Keratinocyte (primary cell): Measurements from ENCODE around the gene FHIT. TPM values are rescaled to one million over a fixed set of nuclear protein-coding genes. Genes with fewer than 3 reads are reported as not detected.

Experiments used
- DNase-seq: peaks from one replicate; pipeline ENCODE4 v3.0.0-alpha.2; 2011; ENCODE audit warnings: low read depth, missing footprints, low spot score
- FAIRE-seq: peaks from 2 replicates; lab custom pipeline; 2011; peaks lifted over from hg19 to GRCh38; lab: Jason Lieb, UNC
- H2AFZ ChIP-seq: 2 replicates; pipeline ENCODE4 v1.6.0; 2012; ENCODE audit warnings: low read length, control low read depth, inconsistent platforms; ENCODE audit not compliant: control insufficient read depth
- H3K27ac ChIP-seq: 2 replicates; pipeline ENCODE4 v1.5.1; 2011; ENCODE audit warnings: low read length; ENCODE audit not compliant: control insufficient read depth, insufficient read depth
- H3K27me3 ChIP-seq: 3 replicates; pipeline ENCODE4 v1.6.0; 2011; ENCODE audit warnings: low read length; ENCODE audit not compliant: control insufficient read depth, insufficient read depth; ENCODE audit errors: extremely low read depth
- H3K36me3 ChIP-seq, 2 experiments: 2 replicates in 1 of 2; 3 replicates in 1 of 2; pipeline ENCODE4 v1.5.1; 2011; ENCODE audit warnings: low read length in 2 of 2, mild to moderate bottlenecking in 1 of 2; ENCODE audit not compliant: control insufficient read depth in 2 of 2, insufficient read depth in 2 of 2; ENCODE audit errors: extremely low read depth in 1 of 2
- H3K4me1 ChIP-seq: 3 replicates; pipeline ENCODE4 v1.5.1; 2011; ENCODE audit warnings: low read length; ENCODE audit not compliant: control insufficient read depth, insufficient read depth; ENCODE audit errors: extremely low read depth
- H3K4me2 ChIP-seq: 3 replicates; pipeline ENCODE4 v1.6.0; 2011; ENCODE audit warnings: low read depth, low read length; ENCODE audit not compliant: control insufficient read depth, insufficient read depth; ENCODE audit errors: extremely low read depth
- H3K4me3 ChIP-seq, 3 experiments: fragments of 200-600 bp in 1 of 3; sonication (generic) in 1 of 3; 2 replicates in 2 of 3; 3 replicates in 1 of 3; pipeline ENCODE4 v1.5.1; 2011 to 2016; ENCODE audit warnings: low read length in 3 of 3, mild to moderate bottlenecking in 3 of 3, control low read depth in 2 of 3, inconsistent platforms in 1 of 3, low read depth in 1 of 3, mixed read lengths in 1 of 3, mixed run types in 1 of 3, moderate library complexity in 1 of 3; ENCODE audit not compliant: control insufficient read depth in 2 of 3, insufficient read depth in 2 of 3; ENCODE audit errors: extremely low read depth in 1 of 3
- H3K79me2 ChIP-seq: 2 replicates; pipeline ENCODE4 v1.6.0; 2012; ENCODE audit warnings: low read length; ENCODE audit not compliant: control insufficient read depth, insufficient read depth
- H3K9ac ChIP-seq: 3 replicates; pipeline ENCODE4 v1.6.0; 2011; ENCODE audit warnings: low read length; ENCODE audit not compliant: control insufficient read depth, insufficient read depth; ENCODE audit errors: extremely low read depth
- H3K9me1 ChIP-seq: 3 replicates; pipeline ENCODE4 v1.6.0; 2011; ENCODE audit warnings: low read length; ENCODE audit not compliant: control insufficient read depth, insufficient read depth; ENCODE audit errors: extremely low read depth
- H3K9me3 ChIP-seq: 2 replicates; pipeline ENCODE4 v1.5.1; 2012; ENCODE audit warnings: low read depth, low read length; ENCODE audit not compliant: control insufficient read depth
- H4K20me1 ChIP-seq: 3 replicates; pipeline ENCODE4 v1.6.0; 2011; ENCODE audit warnings: low read length; ENCODE audit not compliant: control insufficient read depth, insufficient read depth; ENCODE audit errors: extremely low read depth
- EZH2 ChIP-seq: IDR thresholded peaks from one replicate; pipeline ENCODE4 v1.6.1; 2012; ENCODE audit warnings: inconsistent platforms, mild to moderate bottlenecking, low read length, moderate library complexity
- dilution Hi-C: fragments of 300-500 bp; cut with MboI; formaldehyde crosslinking; loops from one replicate; pipeline ENCODE4 v1.7.0; 2020; ENCODE audit warnings: low sequenced_read_pairs; ENCODE audit not compliant: extremely low pct_ligation_motif_present
- polyA plus RNA-seq, 5 experiments: library from polyadenylated mRNA; depleted of rRNA in 3 of 5; stranded (reverse) in 3 of 5; stranded (forward) in 1 of 5; unstranded in 1 of 5; fragments of >200 nt; gene quantifications; 1 replicate in 1 of 5; 2 replicates in 3 of 5; 3 replicates in 1 of 5; pipeline versions ENCODE4 v1.2.1 to v1.2.3, GENCODE V29; 2011 to 2012; ENCODE audit warnings: missing spikeins in 2 of 5, low read depth in 1 of 5, low replicate concordance in 1 of 5
- TF ChIP-seq, protein P1 (sequence below), 3 experiments: IDR thresholded peaks in 1 of 3; conservative IDR thresholded peaks in 1 of 3; optimal IDR thresholded peaks in 1 of 3; 2 replicates in 2 of 3; 3 replicates in 1 of 3; pipeline versions ENCODE3 to v1.5.1; 2011; ENCODE audit warnings: low read length in 3 of 3, mild to moderate bottlenecking in 3 of 3, moderate library complexity in 2 of 3, control low read depth in 1 of 3, inconsistent platforms in 1 of 3; ENCODE audit not compliant: insufficient read depth in 2 of 3; ENCODE audit errors: extremely low read depth in 1 of 3

Gene FHIT
- polyA plus RNA-seq, 1 donor (not counting 4 experiments of a cell fraction or from before 2014, with no cell fraction given), result 2.2 TPM

DNA sequence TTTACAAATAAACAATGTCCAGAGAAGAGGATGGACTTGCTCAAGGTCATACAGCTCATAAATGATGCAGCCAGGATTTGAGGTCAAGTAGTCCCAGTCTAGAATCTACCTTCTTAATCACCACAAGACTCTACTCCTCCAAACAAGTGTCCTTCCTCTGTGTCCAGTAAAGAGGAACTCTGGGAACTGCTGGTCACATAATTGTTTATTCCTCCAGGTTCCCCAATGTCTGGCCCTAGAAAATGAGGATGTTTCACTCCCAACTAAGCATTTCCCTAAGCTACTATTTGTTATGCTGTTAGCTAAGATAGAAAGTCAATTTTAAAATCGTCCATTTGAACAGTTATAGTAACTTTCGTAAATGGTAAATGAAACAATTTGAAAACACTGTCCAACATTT, 192.4 kb downstream of the FHIT start:
- H3K4me2 ChIP-seq, result no peak overlapping the region
- no peak overlapping the region for H3K27ac ChIP-seq
- H3K9ac ChIP-seq, result no peak overlapping the region
- no peak overlapping the region for H2AFZ ChIP-seq
- H3K4me3 ChIP-seq, result no peak overlapping the region
- no peaks in the 10 kb centered on the region for H4K20me1 ChIP-seq
- dilution Hi-C loops, result no loop called here
- peaks cover 5% of the 10 kb centered on the region for H3K4me1 ChIP-seq
- no peaks in the 10 kb centered on the region for H3K9me3 ChIP-seq
- no peak for TF ChIP-seq EZH2
- TF ChIP-seq, protein P1, sequence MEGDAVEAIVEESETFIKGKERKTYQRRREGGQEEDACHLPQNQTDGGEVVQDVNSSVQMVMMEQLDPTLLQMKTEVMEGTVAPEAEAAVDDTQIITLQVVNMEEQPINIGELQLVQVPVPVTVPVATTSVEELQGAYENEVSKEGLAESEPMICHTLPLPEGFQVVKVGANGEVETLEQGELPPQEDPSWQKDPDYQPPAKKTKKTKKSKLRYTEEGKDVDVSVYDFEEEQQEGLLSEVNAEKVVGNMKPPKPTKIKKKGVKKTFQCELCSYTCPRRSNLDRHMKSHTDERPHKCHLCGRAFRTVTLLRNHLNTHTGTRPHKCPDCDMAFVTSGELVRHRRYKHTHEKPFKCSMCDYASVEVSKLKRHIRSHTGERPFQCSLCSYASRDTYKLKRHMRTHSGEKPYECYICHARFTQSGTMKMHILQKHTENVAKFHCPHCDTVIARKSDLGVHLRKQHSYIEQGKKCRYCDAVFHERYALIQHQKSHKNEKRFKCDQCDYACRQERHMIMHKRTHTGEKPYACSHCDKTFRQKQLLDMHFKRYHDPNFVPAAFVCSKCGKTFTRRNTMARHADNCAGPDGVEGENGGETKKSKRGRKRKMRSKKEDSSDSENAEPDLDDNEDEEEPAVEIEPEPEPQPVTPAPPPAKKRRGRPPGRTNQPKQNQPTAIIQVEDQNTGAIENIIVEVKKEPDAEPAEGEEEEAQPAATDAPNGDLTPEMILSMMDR (optimal IDR thresholded peaks at IDR 0.05 in 1 of 3, IDR thresholded peaks at IDR 0.05 in 1 of 3, conservative IDR thresholded peaks at IDR 0.05 in 1 of 3; ENCODE audit: extremely low read depth in 1 of 3, insufficient read depth in 2 of 3, low read length in 3 of 3), result no peak
- H3K79me2 ChIP-seq, result no peaks in the 10 kb centered on the region
- no peaks in the 10 kb centered on the region for H3K27me3 ChIP-seq
- no peaks in the 10 kb centered on the region for H3K36me3 ChIP-seq
- DNase-seq (no peak), FAIRE-seq (no peak)
- H3K9me1 ChIP-seq, result no peaks in the 10 kb centered on the region

- Histone ChIP-seq H3K27me3 (no peaks in the 10 kb centered on the region), H3K27ac (no peak overlapping the region), H3K36me3 (no peaks in the 10 kb centered on the region), H2AFZ (no peak overlapping the region), H3K4me3 (no peak overlapping the region), H3K4me1 (peaks cover 5% of the 10 kb centered on the region), H3K9me3 (no peaks in the 10 kb centered on the region), H3K79me2 (no peaks in the 10 kb centered on the region), H3K9ac (no peak overlapping the region), H3K4me2 (no peak overlapping the region), H3K9me1 (no peaks in the 10 kb centered on the region), H4K20me1 (no peaks in the 10 kb centered on the region)
- dilution Hi-C loops, result no loop called here
- DNase-seq (no peak), FAIRE-seq (no peak)
- TF ChIP-seq EZH2, result no peak
- TF ChIP-seq, protein P1 (optimal IDR thresholded peaks at IDR 0.05 in 1 of 3, IDR thresholded peaks at IDR 0.05 in 1 of 3, conservative IDR thresholded peaks at IDR 0.05 in 1 of 3; ENCODE audit: extremely low read depth in 1 of 3, insufficient read depth in 2 of 3, low read length in 3 of 3), result no peak
These were observed 193.8 kb downstream of the FHIT start for GRCh38 chr3:61057464-61057863.
